HG03575 (cell line): ENCODE data around the gene FBXL16.

ENCODE experiments used
- ATAC-seq: cut with Tn5 transposase; IDR thresholded peaks from one replicate; pipeline ENCODE4 v1.9.1; 2021; ENCODE audit not compliant: unreplicated experiment, insufficient number of reproducible peaks, low FRiP score; ENCODE audit errors: extremely low read depth

The FBXL16 gene

GRCh38 chr16:681746-682427, 23.7 kb downstream of the FBXL16 start:
- ATAC-seq: no peak

GRCh38 chr16:680967-681745, 24.4 kb downstream of the FBXL16 start:
- no peak for ATAC-seq

- no peak for ATAC-seq
Observed at GRCh38 chr16:680625-680945, 25.0 kb downstream of the FBXL16 start.

GRCh38 chr16:679814-680624, 25.6 kb downstream of the FBXL16 start, which contains the start of gene STUB1:
TSS of gene STUB1 (plus strand) at chr16:680410. CDS start at chr16:680526, 116 bp downstream.
- ATAC-seq: no peak

GRCh38 chr16:678858-679813, 26.5 kb downstream of the FBXL16 start:
- ATAC-seq: no peak

- ATAC-seq: no peak
Observed at GRCh38 chr16:678209-678857, 27.3 kb downstream of the FBXL16 start.

- ATAC-seq: no peak
Observed at GRCh38 chr16:677316-678190, 28.0 kb downstream of the FBXL16 start.

- no peak for ATAC-seq
Observed at GRCh38 chr16:676913-677312, 28.7 kb downstream of the FBXL16 start.

GRCh38 chr16:676565-676902, 29.1 kb downstream of the FBXL16 start:
- no peak for ATAC-seq

- no peak for ATAC-seq
Observed at GRCh38 chr16:675884-676564, 29.6 kb downstream of the FBXL16 start.

GRCh38 chr16:674968-675883, 30.4 kb downstream of the FBXL16 start, which contains the start of gene RHBDL1:
TSS of gene RHBDL1 (plus strand) at chr16:675671. CDS start at chr16:675791, 120 bp downstream.
- ATAC-seq: no peak

GRCh38 chr16:674214-674881, 31.3 kb downstream of the FBXL16 start:
- ATAC-seq: no peak

GRCh38 chr16:673399-673991, 32.1 kb downstream of the FBXL16 start:
- ATAC-seq: no peak

- no peak for ATAC-seq
Observed at GRCh38 chr16:672851-673250, 32.8 kb downstream of the FBXL16 start.

GRCh38 chr16:672371-672770, 33.2 kb downstream of the FBXL16 start:
- ATAC-seq: no peak
